ENCODE results near the gene NUP210L. TPM values are rescaled to one million over a fixed set of nuclear protein-coding genes. Genes with fewer than 3 reads are reported as not detected.

NUP210L gene
- total and polyA plus RNA-seq, 9 of the 15 experiments (the other 6 are each of a cell fraction or from before 2014, with no cell fraction given), result 0.01 to 0.04 TPM; not detected in 7

GRCh38 chr1:153977250-153978240 lies 177.3 kb downstream of the NUP210L start, which contains the start of gene JTB (continued):
- TF ChIP-seq ARID3A (IDR thresholded peaks at IDR 0.05; ENCODE audit: borderline replicate concordance, low read depth, low read length) (no peak), ZNF408 (CRISPR knock-in tag; IDR thresholded peaks at IDR 0.05; ENCODE audit: low read depth) (no peak), TFAP4 (CRISPR knock-in tag; IDR thresholded peaks at IDR 0.05; ENCODE audit: borderline replicate concordance) (peak; percentile 58), PRMT5 (CRISPR knock-in tag; IDR thresholded peaks at IDR 0.05) (no peak), TRIM24 (IDR thresholded peaks at IDR 0.05) (no peak), THAP12 (CRISPR knock-in tag; IDR thresholded peaks at IDR 0.05) (peak; percentile 84), FOXJ2 (tag; IDR thresholded peaks at IDR 0.05) (no peak; the same call in 1 of the 2 replicates), HDGF (IDR thresholded peaks at IDR 0.05) (no peak), SMC3 (conservative IDR thresholded peaks at IDR 0.05; ENCODE audit: insufficient read depth, low read depth, low read length) (0 out of 2 replicates have a peak, but pooled peaks have one; percentile 3), BACH1 (tag; IDR thresholded peaks at IDR 0.05) (no peak), FOS (IDR thresholded peaks at IDR 0.05; ENCODE audit: extremely low read depth, insufficient read length) (no peak), HMGN3 (IDR thresholded peaks at IDR 0.05; ENCODE audit: borderline replicate concordance, extremely low read depth, insufficient read length, low read depth, low read length) (peak; percentile 66), DMBX1 (CRISPR knock-in tag; IDR thresholded peaks at IDR 0.05; ENCODE audit: borderline replicate concordance) (peak; percentile 15; the same call in 1 of the 2 replicates), CBX1 (IDR thresholded peaks at IDR 0.05; ENCODE audit: low read depth) (peak; percentile 63; the same call in 1 of the 2 replicates), TFAM (CRISPR knock-in tag; conservative IDR thresholded peaks at IDR 0.05) (no peak), ATF4 (CRISPR knock-in tag; IDR thresholded peaks at IDR 0.05) (peak; percentile 24; the same call in 1 of the 2 replicates), NELFE (IDR thresholded peaks at IDR 0.05; ENCODE audit: insufficient read depth, insufficient read length) (no peak), KHSRP (IDR thresholded peaks at IDR 0.05) (no peak), HNRNPUL1 (IDR thresholded peaks at IDR 0.05; ENCODE audit: low read length) (no peak), KLF10 (CRISPR knock-in tag; IDR thresholded peaks at IDR 0.05) (no peak), ZNF165 (CRISPR knock-in tag; IDR thresholded peaks at IDR 0.05; ENCODE audit: borderline replicate concordance) (no peak)

All from K562 (cell line).